Lower lobe of right lung (tissue), 2 donors: Measurements from ENCODE around the gene SULT1A2. TPM values are rescaled to one million over a fixed set of nuclear protein-coding genes. Genes with fewer than 3 reads are reported as not detected.

Source experiments
- ATAC-seq, 2 donors: fragments of 200-7000 bp; cut with Tn5 transposase; one replicate each; pipeline ENCODE4 v1.9.1; 2020 to 2022; ENCODE audit warnings: mild to moderate bottlenecking in 2 of 2, moderate library complexity in 2 of 2
- DNase-seq: peaks from one replicate; pipeline ENCODE4 v3.0.0-alpha.2; 2020
- H3K27ac ChIP-seq: fragments of 200-600 bp; one replicate; pipeline ENCODE4 v1.8.0; 2022
- H3K27me3 ChIP-seq: fragments of 200-600 bp; one replicate; pipeline ENCODE4 v1.8.0; 2022; ENCODE audit warnings: low read depth
- H3K36me3 ChIP-seq: fragments of 200-600 bp; one replicate; pipeline ENCODE4 v1.8.0; 2022; ENCODE audit warnings: mild to moderate bottlenecking
- H3K4me1 ChIP-seq: fragments of 200-600 bp; one replicate; pipeline ENCODE4 v1.8.0; 2022
- H3K4me3 ChIP-seq: fragments of 200-600 bp; one replicate; pipeline ENCODE4 v1.8.0; 2022; ENCODE audit warnings: mild to moderate bottlenecking
- H3K9me3 ChIP-seq: fragments of 200-600 bp; one replicate; pipeline ENCODE4 v1.8.0; 2022
- intact Hi-C: fragments of 100-400 bp; cut with DNase I; formaldehyde crosslinking; loops from one replicate; pipeline ENCODE4 v1.11.0; 2022
- total RNA-seq: library from RNA; stranded (reverse); fragmentation: NEBNext Ultra II Directional; extraction: Animal tissue kit (Norgen Biotek cat#: 25700); gene quantifications from one replicate; pipeline ENCODE4 v1.2.1, GENCODE V29; 2021
- TF ChIP-seq, protein P1 (sequence below): fragments of 200-600 bp; IDR thresholded peaks from one replicate; pipeline ENCODE4 v1.8.0; 2022; ENCODE audit warnings: antibody characterized with exemption, mild to moderate bottlenecking
- donor health status: DM: no; HTN: yes; CAD: no; lungs with severe emphysema.

SULT1A2 gene
- total RNA-seq, 1 donor from 2014 or later = 10.3 TPM

DNA sequence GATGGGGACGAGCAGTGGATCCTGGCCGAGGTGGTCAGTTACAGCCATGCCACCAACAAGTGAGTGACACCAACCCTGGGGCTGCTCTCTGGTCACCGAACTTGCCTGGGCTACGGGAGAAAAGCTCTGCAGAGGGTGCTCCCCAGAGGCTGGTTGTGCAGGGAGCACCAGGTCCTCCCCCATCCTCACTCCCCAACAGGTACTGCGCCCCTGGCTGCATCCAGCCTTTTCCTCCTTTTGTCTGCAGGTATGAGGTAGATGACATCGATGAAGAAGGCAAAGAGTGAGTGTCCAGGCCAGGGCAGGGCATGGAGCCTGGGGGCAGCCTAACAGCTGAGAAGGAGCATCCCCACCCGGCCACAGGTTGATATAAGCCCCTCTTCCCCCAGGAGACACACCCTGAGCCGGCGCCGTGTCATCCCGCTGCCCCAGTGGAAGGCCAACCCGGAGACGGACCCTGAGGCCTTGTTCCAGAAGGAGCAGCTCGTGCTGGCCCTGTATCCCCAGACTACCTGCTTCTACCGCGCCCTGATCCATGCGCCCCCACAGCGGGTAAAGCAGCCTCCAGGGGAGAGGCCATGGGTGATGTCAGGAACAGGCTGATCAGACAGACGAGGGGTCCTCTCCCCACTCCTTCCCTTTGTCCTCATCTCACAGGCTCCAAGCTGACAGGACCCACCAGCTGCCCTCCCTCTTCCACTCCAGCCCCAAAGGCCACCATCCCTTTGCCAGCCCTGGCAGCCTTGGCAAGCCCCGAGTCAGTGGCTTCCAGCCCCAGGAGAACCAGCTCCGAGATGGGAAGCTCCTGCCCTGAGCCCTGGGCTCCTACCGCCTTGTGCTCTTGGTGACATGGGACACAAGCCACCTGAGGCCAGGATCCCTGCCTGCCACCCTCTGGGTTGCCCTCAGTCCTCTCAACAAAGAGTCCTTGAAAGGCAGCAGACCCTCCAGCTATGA, 6.2 kb downstream of the SULT1A2 start:
- intact Hi-C loops = no loop called here
- ATAC-seq (no peak), DNase-seq (no peak)
- H3K27me3 ChIP-seq = no peaks in the 10 kb centered on the region
- peaks cover 72% of the 10 kb centered on the region for H3K36me3 ChIP-seq
- no peaks in the 10 kb centered on the region for H3K4me1 ChIP-seq
- H3K27ac ChIP-seq = no peak overlapping the region
- H3K4me3 ChIP-seq = no peak overlapping the region
- TF ChIP-seq, protein P1, sequence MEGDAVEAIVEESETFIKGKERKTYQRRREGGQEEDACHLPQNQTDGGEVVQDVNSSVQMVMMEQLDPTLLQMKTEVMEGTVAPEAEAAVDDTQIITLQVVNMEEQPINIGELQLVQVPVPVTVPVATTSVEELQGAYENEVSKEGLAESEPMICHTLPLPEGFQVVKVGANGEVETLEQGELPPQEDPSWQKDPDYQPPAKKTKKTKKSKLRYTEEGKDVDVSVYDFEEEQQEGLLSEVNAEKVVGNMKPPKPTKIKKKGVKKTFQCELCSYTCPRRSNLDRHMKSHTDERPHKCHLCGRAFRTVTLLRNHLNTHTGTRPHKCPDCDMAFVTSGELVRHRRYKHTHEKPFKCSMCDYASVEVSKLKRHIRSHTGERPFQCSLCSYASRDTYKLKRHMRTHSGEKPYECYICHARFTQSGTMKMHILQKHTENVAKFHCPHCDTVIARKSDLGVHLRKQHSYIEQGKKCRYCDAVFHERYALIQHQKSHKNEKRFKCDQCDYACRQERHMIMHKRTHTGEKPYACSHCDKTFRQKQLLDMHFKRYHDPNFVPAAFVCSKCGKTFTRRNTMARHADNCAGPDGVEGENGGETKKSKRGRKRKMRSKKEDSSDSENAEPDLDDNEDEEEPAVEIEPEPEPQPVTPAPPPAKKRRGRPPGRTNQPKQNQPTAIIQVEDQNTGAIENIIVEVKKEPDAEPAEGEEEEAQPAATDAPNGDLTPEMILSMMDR = no peak
- no peaks in the 10 kb centered on the region for H3K9me3 ChIP-seq

DNA sequence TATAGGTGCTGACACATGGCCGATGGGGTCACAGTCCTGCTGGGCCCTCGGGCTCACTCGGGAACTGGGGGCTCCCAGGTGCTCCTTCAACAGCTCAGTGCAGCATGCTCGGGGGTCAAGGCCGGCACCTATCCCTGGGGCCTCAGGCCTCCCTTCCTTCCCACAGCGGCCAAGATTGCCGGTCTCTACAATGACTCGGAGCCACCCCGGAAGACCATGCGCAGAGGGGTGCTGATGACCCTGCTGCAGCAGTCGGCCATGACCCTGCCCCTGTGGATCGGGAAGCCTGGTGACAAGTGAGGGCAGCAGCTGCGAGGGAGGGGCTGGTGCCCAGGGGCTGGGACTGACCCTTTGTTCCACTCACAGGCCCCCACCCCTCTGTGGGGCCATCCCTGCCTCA, 6.9 kb downstream of the SULT1A2 start:
- Histone ChIP-seq H3K27me3 (no peaks in the 10 kb centered on the region), H3K9me3 (no peaks in the 10 kb centered on the region), H3K4me1 (no peaks in the 10 kb centered on the region), H3K27ac (no peak overlapping the region), H3K4me3 (no peak overlapping the region), H3K36me3 (peaks cover 79% of the 10 kb centered on the region)
- DNase-seq = no peak
- TF ChIP-seq, protein P1 = no peak
- no peak for ATAC-seq
- intact Hi-C loops = no loop called here

GRCh38 chr16:28589069-28589468, 7.8 kb downstream of the SULT1A2 start:
- intact Hi-C loops = no loop called here
- TF ChIP-seq, protein P1 = no peak
- DNase-seq = no peak
- no peak overlapping the region for H3K4me3 ChIP-seq
- no peaks in the 10 kb centered on the region for H3K9me3 ChIP-seq
- no peaks in the 10 kb centered on the region for H3K4me1 ChIP-seq
- no peak overlapping the region for H3K27ac ChIP-seq
- no peak for ATAC-seq
- H3K36me3 ChIP-seq = peaks cover 85% of the 10 kb centered on the region
- H3K27me3 ChIP-seq = no peaks in the 10 kb centered on the region

- Histone ChIP-seq H3K27ac (no peak overlapping the region), H3K36me3 (peaks cover 98% of the 10 kb centered on the region), H3K9me3 (no peaks in the 10 kb centered on the region), H3K4me1 (no peaks in the 10 kb centered on the region), H3K27me3 (no peaks in the 10 kb centered on the region), H3K4me3 (no peak overlapping the region)
- TF ChIP-seq, protein P1 = no peak
- DNase-seq = no peak
- no peak for ATAC-seq
- intact Hi-C loops = no loop called here
Measured at GRCh38 chr16:28587386-28587785, 9.5 kb downstream of the SULT1A2 start.

DNA sequence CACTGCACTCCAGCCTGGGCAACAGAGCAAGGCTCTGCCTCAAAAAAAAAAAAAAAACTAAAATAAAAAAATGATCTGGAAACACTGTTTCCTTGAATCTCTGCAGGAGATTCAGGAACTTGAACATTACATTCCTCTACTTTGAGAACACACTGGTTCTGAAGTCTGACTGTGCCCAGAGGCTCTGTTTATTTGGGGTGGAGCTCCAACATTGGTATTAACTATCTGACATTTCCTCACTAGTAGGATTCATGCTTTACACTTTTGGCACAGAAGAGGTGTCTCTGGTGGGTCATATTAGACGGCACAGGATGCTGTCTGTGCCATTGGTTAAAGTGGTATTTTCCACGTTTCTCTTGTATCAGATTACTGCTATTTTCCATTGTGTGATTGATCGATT, 10.4 kb downstream of the SULT1A2 start:
- DNase-seq (no peak), ATAC-seq (no peak)
- intact Hi-C loops = no loop called here
- Histone ChIP-seq H3K4me1 (no peaks in the 10 kb centered on the region), H3K27ac (no peak overlapping the region), H3K36me3 (peaks cover 98% of the 10 kb centered on the region), H3K9me3 (no peaks in the 10 kb centered on the region), H3K27me3 (no peaks in the 10 kb centered on the region), H3K4me3 (no peak overlapping the region)
- TF ChIP-seq, protein P1 = no peak
